ENCODE measurements around the gene STX5.

GRCh38 chr11:62831520-62832335, at the start of gene STX5:
- TF ChIP-seq, protein P1, sequence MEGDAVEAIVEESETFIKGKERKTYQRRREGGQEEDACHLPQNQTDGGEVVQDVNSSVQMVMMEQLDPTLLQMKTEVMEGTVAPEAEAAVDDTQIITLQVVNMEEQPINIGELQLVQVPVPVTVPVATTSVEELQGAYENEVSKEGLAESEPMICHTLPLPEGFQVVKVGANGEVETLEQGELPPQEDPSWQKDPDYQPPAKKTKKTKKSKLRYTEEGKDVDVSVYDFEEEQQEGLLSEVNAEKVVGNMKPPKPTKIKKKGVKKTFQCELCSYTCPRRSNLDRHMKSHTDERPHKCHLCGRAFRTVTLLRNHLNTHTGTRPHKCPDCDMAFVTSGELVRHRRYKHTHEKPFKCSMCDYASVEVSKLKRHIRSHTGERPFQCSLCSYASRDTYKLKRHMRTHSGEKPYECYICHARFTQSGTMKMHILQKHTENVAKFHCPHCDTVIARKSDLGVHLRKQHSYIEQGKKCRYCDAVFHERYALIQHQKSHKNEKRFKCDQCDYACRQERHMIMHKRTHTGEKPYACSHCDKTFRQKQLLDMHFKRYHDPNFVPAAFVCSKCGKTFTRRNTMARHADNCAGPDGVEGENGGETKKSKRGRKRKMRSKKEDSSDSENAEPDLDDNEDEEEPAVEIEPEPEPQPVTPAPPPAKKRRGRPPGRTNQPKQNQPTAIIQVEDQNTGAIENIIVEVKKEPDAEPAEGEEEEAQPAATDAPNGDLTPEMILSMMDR (IDR thresholded peaks at IDR 0.05; ENCODE audit: low read depth, low read length, poor library complexity, severe bottlenecking), result no peak
- TF ChIP-seq EZH2phosphoT487 (IDR thresholded peaks at IDR 0.05; ENCODE audit: borderline replicate concordance, low read length), result no peak
